T-helper 22 cell (primary cell): ENCODE results near the gene C1R.

Source experiments
- DNase-seq: peaks from one replicate; pipeline ENCODE4 v3.0.0-alpha.2; 2020; ENCODE audit warnings: low read depth

The C1R gene

GRCh38 chr12:7035463-7035862 is 56.8 kb downstream of the C1R start:
- no peak for DNase-seq

GRCh38 chr12:7034464-7034863 is 57.8 kb downstream of the C1R start:
- DNase-seq: no peak

DNA sequence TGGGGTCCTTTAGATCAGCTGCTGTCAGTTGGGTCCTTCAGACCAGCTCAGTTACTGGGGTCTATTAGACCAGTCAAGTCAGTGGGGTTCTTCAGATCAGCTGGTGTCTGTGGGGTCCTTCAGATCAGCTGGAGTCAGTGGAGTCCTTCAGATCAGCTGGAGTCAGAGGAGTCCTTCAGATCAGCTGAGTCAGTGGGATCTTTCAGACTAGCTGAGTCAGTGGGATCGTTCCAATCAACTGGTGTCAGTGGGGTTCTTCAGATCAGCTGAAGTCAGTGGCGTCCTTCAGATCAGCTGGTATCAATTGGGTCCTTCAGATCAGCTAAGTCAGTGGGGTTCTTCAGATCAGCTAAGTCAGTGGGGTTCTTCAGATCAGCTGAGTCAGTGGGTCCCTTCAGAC is 59.3 kb downstream of the C1R start:
- no peak for DNase-seq

DNA sequence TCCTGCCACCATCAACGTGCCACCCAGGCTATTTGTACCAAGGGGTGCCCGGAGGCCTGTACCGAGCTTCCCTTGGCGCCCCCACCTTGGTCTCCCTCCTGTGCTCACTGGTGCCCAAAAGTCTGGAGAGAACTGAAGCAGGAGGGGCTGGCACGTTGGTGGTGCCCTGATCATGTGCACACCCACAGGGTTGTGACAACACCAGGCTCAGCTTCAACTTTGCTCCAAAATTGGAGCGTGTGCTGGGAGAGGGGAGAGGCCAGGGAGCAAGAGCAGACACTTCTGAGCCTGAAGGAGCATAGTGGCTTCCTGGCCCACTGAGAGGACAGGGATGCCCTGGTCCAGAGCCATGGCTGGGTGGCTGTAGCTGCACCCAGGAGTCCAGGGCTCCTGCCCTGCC is 60.9 kb downstream of the C1R start:
- DNase-seq: no peak
